Erythroblast (primary cell): ENCODE data around the gene SCT.

Source experiments
- GATA1 ChIP-seq: IDR thresholded peaks from 2 replicates; pipeline ENCODE4 v1.6.1; 2011; ENCODE audit warnings: low read depth, mild to moderate bottlenecking, control low read depth, low read length, moderate library complexity
- POLR2A ChIP-seq: IDR thresholded peaks from 2 replicates; pipeline ENCODE4 v1.6.1; 2011; ENCODE audit warnings: mild to moderate bottlenecking, low read length

- TF ChIP-seq POLR2A (no peak), GATA1 (no peak)
These were observed 19.2 kb upstream of the SCT start for GRCh38 chr11:646214-646613.
